ENCODE data around the gene C19orf47. TPM values are rescaled to one million over a fixed set of nuclear protein-coding genes. Genes with fewer than 3 reads are reported as not detected.

Gene C19orf47
- total RNA-seq, 4 donors from 2014 or later: 14.8 to 34.9 (median 16.3) TPM

DNA sequence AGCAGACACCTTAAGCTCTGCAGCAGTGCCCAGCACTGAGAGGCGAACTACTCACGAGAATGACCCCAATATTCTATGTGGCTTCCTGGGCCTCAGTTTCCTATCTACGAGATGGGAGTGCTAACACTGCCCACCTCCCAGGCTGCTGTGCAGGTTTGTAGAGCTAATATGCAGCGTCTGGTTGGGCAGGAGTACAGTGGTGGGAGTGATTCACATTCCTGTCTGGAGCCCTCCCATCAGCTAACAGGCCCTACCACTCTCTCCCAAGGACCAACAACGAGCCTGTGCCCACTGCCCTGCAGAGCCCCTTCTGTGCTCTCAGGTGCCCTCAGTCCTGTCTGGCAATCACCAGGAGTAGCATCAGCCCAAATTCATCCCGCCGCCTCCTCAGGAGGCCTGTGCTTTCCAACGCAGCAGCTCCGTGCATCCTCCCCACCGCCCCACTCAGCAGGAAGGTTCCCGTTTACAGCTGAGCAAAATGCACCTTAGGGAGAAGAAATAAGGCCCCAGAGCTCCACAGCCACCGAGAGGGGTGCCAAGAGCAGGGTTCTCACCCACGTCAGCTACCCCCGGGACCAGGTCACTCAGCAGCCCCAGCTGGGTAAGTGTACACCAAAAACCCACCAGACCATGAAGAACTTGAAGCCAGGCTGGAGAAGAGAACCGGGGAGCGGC, 69.7 kb downstream of the C19orf47 start:
- H3K27me3 ChIP-seq: no peaks in the 10 kb centered on the region
- no peaks in the 10 kb centered on the region for H3K36me3 ChIP-seq
- H3K9me3 ChIP-seq: no peaks in the 10 kb centered on the region
- WGBS: 57% methylated on average over 13 of the region's 16 CpGs
- TF ChIP-seq POLR2A (IDR thresholded peaks at IDR 0.05) (no peak), EP300 (IDR thresholded peaks at IDR 0.05) (no peak), POLR2AphosphoS5 (IDR thresholded peaks at IDR 0.05) (no peak)
- TF ChIP-seq, protein P1, sequence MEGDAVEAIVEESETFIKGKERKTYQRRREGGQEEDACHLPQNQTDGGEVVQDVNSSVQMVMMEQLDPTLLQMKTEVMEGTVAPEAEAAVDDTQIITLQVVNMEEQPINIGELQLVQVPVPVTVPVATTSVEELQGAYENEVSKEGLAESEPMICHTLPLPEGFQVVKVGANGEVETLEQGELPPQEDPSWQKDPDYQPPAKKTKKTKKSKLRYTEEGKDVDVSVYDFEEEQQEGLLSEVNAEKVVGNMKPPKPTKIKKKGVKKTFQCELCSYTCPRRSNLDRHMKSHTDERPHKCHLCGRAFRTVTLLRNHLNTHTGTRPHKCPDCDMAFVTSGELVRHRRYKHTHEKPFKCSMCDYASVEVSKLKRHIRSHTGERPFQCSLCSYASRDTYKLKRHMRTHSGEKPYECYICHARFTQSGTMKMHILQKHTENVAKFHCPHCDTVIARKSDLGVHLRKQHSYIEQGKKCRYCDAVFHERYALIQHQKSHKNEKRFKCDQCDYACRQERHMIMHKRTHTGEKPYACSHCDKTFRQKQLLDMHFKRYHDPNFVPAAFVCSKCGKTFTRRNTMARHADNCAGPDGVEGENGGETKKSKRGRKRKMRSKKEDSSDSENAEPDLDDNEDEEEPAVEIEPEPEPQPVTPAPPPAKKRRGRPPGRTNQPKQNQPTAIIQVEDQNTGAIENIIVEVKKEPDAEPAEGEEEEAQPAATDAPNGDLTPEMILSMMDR (IDR thresholded peaks at IDR 0.05): no peak
- peak overlapping the region; percentile 33 for H3K4me3 ChIP-seq
- DNase-seq (ENCODE audit: low spot score in 2 of 2): no peak
- H3K4me1 ChIP-seq: peaks cover 84% of the 10 kb centered on the region
- H3K27ac ChIP-seq: peak overlapping the region; percentile 78

DNA sequence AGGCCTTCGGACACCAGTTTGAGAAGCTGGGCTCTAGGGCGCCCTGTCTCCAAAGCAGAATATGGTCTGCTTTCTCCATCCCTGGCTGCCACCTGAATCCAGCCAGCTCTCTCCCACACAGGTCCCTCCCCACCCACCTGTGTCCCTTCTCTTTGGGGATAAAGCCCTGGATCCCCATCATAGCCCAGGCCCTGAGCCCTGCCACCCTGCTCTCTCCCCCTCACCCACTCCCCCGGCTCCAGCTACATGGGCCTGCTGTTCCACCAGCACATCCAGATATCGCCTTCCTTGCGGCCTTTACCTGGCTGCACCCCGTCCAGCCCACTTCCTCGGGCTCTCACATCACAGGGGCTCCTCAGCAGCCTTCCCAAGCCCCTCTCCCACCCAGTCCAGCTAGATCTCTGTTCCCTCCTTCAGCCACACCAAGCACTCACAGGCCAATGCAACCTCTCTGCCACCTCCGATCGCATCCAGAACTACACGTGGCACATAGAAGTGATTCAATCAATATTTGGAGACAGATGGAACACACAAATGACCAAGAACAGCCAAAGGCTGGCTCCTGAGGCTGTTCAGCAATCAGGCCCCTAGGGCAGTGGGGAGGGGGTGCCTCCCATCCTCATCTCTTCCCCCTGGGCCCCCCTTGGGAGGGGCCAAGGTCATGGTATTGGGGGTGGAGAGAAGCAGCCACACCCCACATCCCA, 70.7 kb downstream of the C19orf47 start:
- Histone ChIP-seq H3K9me3 (no peaks in the 10 kb centered on the region), H3K4me3 (no peak overlapping the region), H3K27ac (no peak overlapping the region), H3K36me3 (peaks cover 2% of the 10 kb centered on the region), H3K4me1 (peaks cover 75% of the 10 kb centered on the region), H3K27me3 (no peaks in the 10 kb centered on the region)
- 72% methylated on average over 10 of the region's 10 CpGs for WGBS
- DNase-seq (ENCODE audit: low spot score in 2 of 2): no peak
- TF ChIP-seq, protein P1 (IDR thresholded peaks at IDR 0.05): no peak
- TF ChIP-seq EP300 (IDR thresholded peaks at IDR 0.05) (no peak), POLR2AphosphoS5 (IDR thresholded peaks at IDR 0.05) (no peak), POLR2A (IDR thresholded peaks at IDR 0.05) (no peak)

DNA sequence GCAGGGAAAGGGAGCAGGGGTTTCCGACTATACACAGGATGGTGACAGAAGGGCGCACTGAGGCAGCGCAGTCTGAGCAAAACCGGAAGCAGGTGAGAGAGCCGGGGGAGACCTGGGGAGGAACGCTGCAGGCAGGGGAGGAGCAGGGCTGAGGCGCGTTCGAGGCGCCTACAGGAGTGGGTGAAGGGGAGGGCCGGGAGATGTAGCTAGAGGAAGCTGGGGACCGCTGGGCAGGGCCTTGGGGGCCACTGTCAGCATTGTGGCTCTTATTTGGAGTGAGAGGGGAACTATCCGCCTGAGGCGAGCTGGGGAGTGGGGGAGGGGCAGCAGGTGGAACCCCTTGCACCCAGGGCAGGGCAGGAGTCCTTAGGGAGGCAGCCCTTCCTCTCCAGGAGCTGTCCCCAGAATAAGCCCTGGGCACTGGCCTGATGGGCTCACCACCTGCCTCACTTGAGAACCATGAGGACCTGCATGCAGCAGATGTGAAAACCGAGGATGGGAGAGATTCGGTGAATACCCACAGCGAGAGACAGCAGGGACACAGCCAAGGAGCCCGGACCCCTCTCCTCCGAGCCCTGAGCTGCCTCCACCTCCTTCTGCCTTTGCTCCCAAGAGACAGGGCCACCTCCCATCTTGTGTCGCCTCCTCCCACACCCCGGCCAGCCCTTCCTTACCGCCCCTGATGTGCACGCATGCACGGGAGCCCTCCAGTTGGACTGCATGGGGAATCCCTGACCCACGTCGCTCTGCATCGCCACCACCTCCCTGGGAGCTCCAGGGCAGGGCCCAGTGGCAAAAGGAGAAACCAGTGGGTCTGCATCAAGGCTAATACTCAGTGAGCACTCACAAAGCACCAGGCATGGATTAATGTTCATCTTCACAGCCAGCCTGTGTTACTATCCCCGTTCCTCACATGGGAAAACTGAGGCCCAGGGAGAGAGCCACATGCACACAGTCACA, 73.3 kb downstream of the C19orf47 start:
- 56% methylated on average over 26 of the region's 28 CpGs for WGBS
- no peak for TF ChIP-seq EP300 (IDR thresholded peaks at IDR 0.05)
- no peak overlapping the region for H3K27ac ChIP-seq
- peaks cover 7% of the 10 kb centered on the region for H3K36me3 ChIP-seq
- H3K9me3 ChIP-seq: no peaks in the 10 kb centered on the region
- no peak overlapping the region for H3K4me3 ChIP-seq
- DNase-seq (ENCODE audit: low spot score in 2 of 2): no peak
- no peaks in the 10 kb centered on the region for H3K27me3 ChIP-seq
- peaks cover 49% of the 10 kb centered on the region for H3K4me1 ChIP-seq

DNA sequence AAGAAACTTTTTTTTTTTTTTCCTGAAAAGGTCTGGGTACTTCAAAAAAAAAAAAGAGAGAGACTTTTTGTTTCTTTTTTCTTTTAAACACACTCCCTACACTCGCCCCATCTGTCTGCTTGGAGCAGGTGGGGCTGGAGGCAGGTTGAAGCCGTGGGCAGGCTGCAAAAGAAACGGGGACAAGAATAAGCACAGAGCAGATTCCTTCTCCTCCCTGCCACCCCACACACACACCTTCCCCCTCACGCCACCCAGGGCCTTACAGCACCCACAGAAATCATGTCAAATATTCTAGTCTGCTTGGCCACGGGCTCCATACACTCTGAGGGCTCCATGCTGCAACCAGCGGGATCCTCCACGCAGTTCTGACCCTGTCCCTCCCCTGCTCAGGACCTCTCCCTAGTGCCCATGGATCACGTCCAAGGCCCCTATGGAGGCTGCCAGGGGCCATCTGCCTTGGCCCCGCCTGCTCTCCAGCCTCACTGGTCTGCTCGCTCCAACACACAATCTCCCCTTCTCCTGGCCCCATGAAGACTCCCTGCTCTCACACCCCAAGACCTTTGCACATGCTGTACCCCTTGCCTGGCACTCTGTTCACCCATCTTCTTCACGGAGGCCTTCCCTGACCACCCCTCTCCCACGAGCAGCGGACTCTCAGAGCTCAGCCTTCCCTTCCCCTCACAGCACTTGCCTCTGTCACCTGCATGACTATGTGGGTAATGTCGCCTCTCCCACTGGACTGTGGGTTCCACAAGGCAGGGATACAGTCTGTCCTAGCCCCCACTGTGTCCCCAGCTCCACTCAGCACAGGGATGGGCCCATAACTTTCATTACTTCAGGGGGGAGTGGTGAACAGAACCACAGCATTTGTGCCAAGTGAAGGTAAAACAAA, 74.5 kb downstream of the C19orf47 start:
- Histone ChIP-seq H3K4me1 (peaks cover 38% of the 10 kb centered on the region), H3K4me3 (no peak overlapping the region), H3K9me3 (no peaks in the 10 kb centered on the region), H3K27me3 (no peaks in the 10 kb centered on the region), H3K27ac (no peak overlapping the region), H3K36me3 (peaks cover 8% of the 10 kb centered on the region)
- 63% methylated on average over 14 of the region's 14 CpGs for WGBS
- no peak for DNase-seq (ENCODE audit: low spot score in 2 of 2)
- TF ChIP-seq, protein P1 (IDR thresholded peaks at IDR 0.05): no peak
- no peak for TF ChIP-seq POLR2AphosphoS5 (IDR thresholded peaks at IDR 0.05)
- no peak for TF ChIP-seq POLR2A (IDR thresholded peaks at IDR 0.05)
- TF ChIP-seq EP300 (IDR thresholded peaks at IDR 0.05): no peak

DNA sequence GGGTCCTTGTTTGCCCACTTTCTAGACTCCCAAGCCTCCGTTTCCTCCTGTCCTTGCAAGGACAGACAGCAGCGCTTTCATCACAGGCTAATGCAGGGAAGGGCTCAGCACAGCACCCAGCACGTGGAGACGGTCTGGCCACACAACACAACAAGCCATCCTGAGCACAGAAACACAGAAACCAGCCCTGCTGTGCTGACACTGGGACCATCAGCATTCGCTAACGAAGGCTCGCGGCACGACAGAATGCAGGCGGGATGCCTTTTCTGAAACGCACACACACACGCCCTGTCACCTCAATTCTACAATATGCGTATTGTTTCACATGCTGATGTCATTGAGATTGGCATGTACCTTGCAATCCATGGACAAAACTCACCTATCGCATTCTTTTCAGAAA, 75.9 kb downstream of the C19orf47 start:
- H3K4me3 ChIP-seq: no peak overlapping the region
- no peak overlapping the region for H3K27ac ChIP-seq
- H3K9me3 ChIP-seq: no peaks in the 10 kb centered on the region
- H3K36me3 ChIP-seq: peaks cover 8% of the 10 kb centered on the region
- DNase-seq (ENCODE audit: low spot score in 2 of 2): no peak
- no peaks in the 10 kb centered on the region for H3K27me3 ChIP-seq
- TF ChIP-seq, protein P1 (IDR thresholded peaks at IDR 0.05): no peak
- TF ChIP-seq POLR2AphosphoS5 (IDR thresholded peaks at IDR 0.05) (no peak), EP300 (IDR thresholded peaks at IDR 0.05) (no peak), POLR2A (IDR thresholded peaks at IDR 0.05) (no peak)
- peaks cover 29% of the 10 kb centered on the region for H3K4me1 ChIP-seq
- 83% methylated on average over 14 of the region's 14 CpGs for WGBS

Measured in suprapubic skin (tissue), 4 donors.